PFSK-1 (cell line): ENCODE results near the gene ZNF248.

ENCODE experiments used
- FOXP2 ChIP-seq: optimal IDR thresholded peaks from 2 replicates; pipeline ENCODE3; 2011; ENCODE audit warnings: borderline replicate concordance, control low read depth, inconsistent platforms; ENCODE audit not compliant: insufficient read depth; ENCODE audit errors: extremely low read length, extremely low read depth
- POLR2AphosphoS5 ChIP-seq: IDR thresholded peaks from 2 replicates; pipeline ENCODE4 v1.6.1; 2012; ENCODE audit warnings: low read depth, mild to moderate bottlenecking, control low read depth, low read length, moderate library complexity
- TAF1 ChIP-seq: IDR thresholded peaks from 2 replicates; pipeline ENCODE4 v1.6.1; 2012; ENCODE audit warnings: low read length, control low read depth, borderline replicate concordance; ENCODE audit not compliant: insufficient read depth
- TF ChIP-seq, protein P1 (sequence below), 2 experiments: IDR thresholded peaks; 2 replicates each; pipeline versions ENCODE4 v1.6.1 to v1.8.0; 2011 to 2012; ENCODE audit warnings: low read depth in 2 of 2, low read length in 2 of 2, control low read depth in 1 of 2, inconsistent platforms in 1 of 2, mild to moderate bottlenecking in 1 of 2, moderate library complexity in 1 of 2; ENCODE audit not compliant: insufficient read depth in 1 of 2

- TF ChIP-seq POLR2AphosphoS5 (no peak), FOXP2 (no peak), TAF1 (no peak)
- TF ChIP-seq, protein P1, sequence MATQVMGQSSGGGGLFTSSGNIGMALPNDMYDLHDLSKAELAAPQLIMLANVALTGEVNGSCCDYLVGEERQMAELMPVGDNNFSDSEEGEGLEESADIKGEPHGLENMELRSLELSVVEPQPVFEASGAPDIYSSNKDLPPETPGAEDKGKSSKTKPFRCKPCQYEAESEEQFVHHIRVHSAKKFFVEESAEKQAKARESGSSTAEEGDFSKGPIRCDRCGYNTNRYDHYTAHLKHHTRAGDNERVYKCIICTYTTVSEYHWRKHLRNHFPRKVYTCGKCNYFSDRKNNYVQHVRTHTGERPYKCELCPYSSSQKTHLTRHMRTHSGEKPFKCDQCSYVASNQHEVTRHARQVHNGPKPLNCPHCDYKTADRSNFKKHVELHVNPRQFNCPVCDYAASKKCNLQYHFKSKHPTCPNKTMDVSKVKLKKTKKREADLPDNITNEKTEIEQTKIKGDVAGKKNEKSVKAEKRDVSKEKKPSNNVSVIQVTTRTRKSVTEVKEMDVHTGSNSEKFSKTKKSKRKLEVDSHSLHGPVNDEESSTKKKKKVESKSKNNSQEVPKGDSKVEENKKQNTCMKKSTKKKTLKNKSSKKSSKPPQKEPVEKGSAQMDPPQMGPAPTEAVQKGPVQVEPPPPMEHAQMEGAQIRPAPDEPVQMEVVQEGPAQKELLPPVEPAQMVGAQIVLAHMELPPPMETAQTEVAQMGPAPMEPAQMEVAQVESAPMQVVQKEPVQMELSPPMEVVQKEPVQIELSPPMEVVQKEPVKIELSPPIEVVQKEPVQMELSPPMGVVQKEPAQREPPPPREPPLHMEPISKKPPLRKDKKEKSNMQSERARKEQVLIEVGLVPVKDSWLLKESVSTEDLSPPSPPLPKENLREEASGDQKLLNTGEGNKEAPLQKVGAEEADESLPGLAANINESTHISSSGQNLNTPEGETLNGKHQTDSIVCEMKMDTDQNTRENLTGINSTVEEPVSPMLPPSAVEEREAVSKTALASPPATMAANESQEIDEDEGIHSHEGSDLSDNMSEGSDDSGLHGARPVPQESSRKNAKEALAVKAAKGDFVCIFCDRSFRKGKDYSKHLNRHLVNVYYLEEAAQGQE (IDR thresholded peaks at IDR 0.05; ENCODE audit: insufficient read depth in 1 of 2, low read depth in 2 of 2, low read length in 2 of 2) = no peak
These were observed 63.0 kb downstream of the ZNF248 start for GRCh38 chr10:37794305-37794976.
